ENCODE results near the gene CLPTM1.

Gene CLPTM1

DNA sequence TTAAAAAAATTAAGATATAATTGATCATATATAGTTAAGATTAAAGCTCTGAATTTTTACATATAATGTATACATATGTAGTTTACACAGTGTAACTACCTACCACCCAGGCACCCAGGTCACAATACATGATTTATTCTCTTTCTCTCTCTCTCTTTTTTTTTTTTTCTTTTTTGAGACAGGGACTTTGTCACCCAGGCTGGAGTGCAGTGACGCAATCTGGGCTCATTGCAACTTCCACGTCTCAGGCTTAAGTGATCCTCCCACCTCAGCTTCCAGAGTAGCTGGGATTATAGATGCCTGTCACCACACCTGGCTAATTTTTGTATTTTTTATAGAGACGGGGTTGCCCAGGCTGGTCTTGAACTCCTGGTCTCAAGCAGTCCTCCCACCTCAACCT is 64.9 kb downstream of the CLPTM1 start:
- DNase-seq: no peak

DNA sequence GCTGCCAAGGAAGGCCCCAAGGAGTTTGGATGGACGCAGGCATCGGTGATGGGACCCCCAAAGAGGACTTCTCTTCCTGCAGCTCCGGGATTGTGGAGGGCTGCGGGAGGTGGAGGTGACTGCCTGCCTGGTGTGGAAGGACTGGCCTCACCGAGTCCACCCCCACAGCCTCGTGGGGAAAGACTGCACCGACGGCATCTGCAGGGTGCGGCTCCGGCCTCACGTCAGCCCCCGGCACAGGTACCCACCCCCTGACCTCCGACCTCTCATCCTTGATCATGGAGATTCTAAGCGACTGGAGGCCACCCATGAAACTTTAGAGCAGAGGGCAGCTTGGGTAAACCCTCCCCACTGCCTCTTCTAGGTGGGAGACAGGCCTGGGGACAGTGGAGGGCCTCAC is 66.8 kb downstream of the CLPTM1 start:
- DNase-seq: no peak

DNA sequence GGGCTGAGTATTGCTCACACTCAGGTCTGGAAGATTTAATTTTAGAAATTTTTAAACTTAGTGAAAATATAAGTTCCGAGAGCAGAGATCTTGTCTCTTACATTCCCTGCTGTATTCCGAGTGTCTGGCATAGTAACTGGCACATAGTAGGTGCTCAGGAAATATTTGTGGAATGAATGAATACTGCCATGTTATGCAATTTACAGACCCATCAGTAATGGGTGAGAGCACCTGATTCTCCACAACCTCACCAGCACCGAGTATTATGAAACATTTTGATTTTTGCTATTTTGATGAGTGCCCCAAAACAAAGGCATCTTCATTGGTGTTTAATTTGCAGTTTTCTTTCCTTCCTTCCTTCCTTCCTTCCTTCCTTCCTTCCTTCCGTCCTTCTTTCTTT is 67.9 kb downstream of the CLPTM1 start:
- DNase-seq: no peak

DNA sequence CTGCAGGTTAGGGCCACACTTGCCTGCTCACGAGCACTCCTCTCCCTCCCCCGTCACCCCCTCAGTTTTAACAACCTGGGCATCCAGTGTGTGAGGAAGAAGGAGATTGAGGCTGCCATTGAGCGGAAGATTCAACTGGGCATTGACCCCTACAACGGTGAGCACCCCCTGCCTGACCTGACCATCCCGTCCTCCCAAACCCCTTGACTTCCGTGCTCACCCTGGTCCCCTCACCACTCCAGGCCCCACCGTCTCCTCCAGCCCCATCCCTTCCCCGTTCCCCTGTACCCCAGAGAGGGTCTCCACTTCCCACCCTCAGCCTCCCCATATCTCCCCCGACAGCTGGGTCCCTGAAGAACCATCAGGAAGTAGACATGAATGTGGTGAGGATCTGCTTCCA is 70.1 kb downstream of the CLPTM1 start:
- no peak for DNase-seq

DNA sequence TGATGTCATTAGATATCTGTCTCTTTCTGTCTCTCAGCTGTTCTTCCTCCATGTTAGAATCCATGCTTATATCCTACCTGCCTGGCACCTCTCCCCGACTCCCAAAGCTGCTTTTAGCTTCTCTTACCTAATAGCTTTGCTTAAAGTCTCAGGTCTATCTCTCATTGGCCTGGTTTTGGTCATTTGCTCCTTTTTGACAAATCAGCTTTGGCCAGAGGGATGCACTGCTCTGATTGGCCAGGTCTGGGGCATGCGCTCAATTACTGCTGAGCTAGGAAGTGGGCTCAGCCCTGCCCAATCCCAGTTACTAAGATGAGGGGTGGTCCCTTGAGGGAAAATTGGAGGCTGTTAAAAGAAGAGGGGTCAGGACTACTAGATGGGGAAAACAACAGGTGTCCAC is 72.2 kb downstream of the CLPTM1 start:
- DNase-seq: no peak

DNA sequence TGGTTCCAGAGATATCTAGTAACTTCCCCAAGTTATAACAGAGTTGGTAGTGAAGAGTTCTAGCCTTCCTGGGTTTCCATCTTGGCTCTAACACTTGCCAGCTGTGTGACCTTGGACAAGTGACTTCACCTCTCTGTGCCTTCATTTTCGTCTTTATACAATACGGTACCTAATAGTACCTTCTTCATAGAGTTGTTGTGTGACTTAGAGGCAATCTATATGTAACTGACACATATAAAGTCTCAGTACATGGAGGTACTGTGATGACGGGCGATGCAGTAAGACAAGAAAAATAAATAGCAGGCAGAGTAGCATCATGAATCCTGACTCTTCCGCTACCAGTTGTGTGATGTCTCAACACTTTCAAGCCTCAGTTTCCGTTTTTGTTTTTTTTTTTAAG is 75.6 kb downstream of the CLPTM1 start:
- DNase-seq: no peak

DNA sequence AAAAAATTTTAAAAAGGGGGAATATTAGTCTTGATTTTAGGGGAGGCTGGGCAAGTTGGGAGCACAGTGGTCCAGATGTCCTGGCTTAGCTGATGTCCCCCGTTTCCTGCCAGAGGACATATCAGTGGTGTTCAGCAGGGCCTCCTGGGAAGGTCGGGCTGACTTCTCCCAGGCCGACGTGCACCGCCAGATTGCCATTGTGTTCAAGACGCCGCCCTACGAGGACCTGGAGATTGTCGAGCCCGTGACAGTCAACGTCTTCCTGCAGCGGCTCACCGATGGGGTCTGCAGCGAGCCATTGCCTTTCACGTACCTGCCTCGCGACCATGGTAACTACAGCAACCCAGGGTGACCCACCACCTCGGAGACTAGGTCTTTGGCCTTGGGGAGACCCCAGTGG is 77.2 kb downstream of the CLPTM1 start:
- DNase-seq: no peak

DNA sequence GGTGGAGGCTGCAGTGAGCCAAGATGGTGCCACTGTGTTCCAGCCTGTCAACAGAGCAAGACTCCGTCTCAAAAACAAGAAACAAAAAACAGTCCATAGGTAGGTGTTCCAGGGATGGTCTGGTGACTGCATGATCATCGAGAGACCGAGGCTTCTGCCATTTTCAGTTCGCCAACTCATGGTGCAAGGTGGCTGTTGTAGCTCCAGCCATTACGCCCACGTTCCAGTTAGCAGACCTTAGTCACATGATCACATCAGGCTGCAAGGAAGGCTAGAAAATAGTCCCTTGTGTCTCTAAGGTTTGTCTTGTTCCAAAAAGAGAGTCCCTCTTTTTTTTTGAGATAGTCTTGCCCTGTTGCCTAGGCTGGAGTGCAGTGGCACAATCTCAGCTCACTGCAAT is 80.6 kb downstream of the CLPTM1 start:
- no peak for DNase-seq

DNA sequence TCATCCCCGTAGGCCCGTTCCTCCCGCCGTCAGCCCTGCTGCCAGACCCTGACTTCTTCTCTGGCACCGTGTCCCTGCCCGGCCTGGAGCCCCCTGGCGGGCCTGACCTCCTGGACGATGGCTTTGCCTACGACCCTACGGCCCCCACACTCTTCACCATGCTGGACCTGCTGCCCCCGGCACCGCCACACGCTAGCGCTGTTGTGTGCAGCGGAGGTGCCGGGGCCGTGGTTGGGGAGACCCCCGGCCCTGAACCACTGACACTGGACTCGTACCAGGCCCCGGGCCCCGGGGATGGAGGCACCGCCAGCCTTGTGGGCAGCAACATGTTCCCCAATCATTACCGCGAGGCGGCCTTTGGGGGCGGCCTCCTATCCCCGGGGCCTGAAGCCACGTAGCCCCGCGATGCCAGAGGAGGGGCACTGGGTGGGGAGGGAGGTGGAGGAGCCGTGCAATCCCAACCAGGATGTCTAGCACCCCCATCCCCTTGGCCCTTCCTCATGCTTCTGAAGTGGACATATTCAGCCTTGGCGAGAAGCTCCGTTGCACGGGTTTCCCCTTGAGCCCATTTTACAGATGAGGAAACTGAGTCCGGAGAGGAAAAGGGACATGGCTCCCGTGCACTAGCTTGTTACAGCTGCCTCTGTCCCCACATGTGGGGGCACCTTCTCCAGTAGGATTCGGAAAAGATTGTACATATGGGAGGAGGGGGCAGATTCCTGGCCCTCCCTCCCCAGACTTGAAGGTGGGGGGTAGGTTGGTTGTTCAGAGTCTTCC is 82.4 kb downstream of the CLPTM1 start:
- DNase-seq: no peak

DNA sequence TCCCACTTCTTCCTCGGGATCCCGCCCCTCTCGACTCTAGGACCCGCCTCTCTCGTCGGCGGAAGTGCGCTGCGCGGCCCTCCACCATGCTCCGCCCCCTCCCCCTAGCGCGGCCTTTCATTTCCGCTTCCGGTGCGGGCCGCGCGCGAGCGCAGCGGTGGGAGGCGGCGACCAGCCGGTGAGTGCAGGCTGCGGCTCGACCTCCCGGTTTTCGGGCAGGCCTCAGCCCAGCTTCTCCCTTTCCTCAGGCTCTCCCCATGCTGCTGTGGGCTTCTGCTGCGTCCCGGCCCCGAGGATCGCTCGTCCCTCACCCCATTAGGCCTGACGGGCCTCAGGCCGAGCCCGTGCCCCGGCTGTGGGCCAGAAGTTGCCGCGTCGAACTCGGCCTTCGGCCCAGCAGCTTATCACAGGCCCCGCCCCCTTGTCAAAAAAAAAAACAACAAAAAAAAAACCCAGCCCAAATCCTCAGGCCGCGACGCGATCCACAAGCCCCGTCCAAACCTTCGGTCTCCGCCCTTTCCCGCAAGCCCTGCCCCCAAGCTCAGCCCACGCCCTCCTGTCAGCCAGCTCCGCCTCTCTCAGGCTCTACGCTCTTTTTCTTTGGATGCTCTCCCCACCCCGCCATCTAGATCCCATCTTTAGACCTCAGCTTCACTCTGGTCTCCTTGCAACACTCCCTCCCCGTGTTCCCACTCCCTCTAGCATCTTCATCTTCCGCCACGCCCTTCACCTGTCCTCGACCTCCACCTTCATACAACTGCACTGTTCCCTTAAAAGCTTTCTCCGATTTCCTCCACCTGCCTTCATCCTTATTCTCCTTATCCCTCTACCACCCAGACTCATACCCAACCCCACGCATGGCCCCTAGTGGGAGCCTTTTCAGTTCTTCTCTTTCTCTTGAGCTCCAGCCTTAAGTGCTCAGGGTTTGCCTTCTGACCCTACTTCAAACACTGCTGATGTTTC is 84.0 kb downstream of the CLPTM1 start, which contains the start of gene CLASRP:
CLASRP (plus strand) TSS at position 115 of the 963 bp plus-strand sequence. CDS start 1,168 bp downstream, outside the sequence.
- DNase-seq: peak; percentile 78

DNA sequence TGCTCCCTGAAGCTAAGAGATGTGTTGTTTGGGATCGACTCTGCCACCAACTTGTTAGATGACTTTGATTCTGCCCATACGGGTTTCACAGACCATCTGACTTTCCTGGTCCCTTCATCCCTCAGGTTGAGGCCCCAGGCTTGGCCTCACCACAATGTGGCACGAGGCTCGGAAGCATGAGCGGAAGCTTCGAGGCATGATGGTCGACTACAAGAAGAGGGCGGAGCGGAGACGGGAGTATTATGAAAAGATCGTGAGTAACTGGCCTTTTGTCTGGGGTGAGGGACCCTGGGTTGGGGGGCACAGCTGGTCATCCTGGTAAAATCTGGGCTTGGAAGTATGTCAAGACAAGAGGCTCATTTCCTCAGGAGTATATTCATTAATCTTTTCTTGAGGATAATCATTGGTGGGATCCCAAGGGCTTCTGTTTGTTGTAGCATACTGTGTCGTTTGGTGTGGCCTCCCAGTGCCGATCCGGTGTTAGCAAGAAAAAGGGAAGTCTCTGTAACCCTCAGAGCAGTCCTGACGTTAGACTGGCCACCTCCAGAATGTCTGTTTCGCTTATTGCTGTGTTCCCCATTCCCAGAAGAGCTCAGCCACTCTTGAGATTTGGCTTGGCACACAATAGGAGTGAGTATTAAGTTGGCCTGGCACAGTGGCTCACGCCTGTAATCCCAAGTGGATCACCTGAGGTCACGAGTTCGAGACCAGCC is 85.0 kb downstream of the CLPTM1 start:
- no peak for DNase-seq

DNA sequence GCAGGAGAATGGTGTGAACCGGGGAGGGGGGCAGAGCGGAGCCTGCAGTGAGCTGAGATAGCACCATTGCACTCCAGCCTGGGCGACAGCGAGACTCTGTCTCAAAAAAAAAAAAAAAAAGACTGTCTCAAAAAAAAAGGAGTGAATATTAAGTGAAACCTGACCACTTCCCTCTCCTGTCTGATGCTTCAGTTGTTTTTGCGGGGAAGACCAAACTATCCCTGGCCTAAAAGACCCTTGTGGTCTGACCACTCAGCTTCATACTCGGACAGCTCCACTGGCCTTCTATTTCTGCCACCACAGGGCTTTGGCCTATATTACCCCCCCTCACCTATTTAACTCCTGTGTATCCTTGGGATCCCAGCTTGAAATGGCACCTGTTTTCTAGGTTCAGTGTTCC is 85.9 kb downstream of the CLPTM1 start:
- no peak for DNase-seq

Measured in NCI-H510A (cell line).